GM23338 (cell line): Measurements from ENCODE around the gene WDR19.

Source experiments
- CREB1 ChIP-seq: fragments of 250-450 bp; sonication (Bioruptor Pico); IDR thresholded peaks from 2 replicates; pipeline ENCODE4 v1.5.0; 2020; ENCODE audit warnings: low read depth, mild to moderate bottlenecking, moderate library complexity
- CTCF ChIP-seq, 2 experiments: fragments of 200-600 bp in 1 of 2; sonication (generic) in 1 of 2; conservative IDR thresholded peaks; 2 replicates each; pipeline versions ENCODE4 v1.5.1 to v1.6.1; 2016 to 2017; ENCODE audit warnings: antibody characterized with exemption in 2 of 2, low read depth in 2 of 2, mild to moderate bottlenecking in 2 of 2, moderate library complexity in 1 of 2
- ETS1 ChIP-seq: IDR thresholded peaks from 2 replicates; pipeline ENCODE4 v1.6.1; 2016; ENCODE audit warnings: antibody characterized with exemption
- EZH2 ChIP-seq: fragments of 200-600 bp; sonication (generic); IDR thresholded peaks from one replicate; pipeline ENCODE4 v1.8.0; 2017; ENCODE audit warnings: antibody characterized with exemption, mild to moderate bottlenecking, low read depth; ENCODE audit not compliant: unreplicated experiment
- EZH2phosphoT487 ChIP-seq: fragments of 200-600 bp; sonication (generic); IDR thresholded peaks from one replicate; pipeline ENCODE4 v1.8.1; 2018; ENCODE audit warnings: antibody characterized with exemption; ENCODE audit not compliant: unreplicated experiment
- JUNB ChIP-seq: IDR thresholded peaks from one replicate; pipeline ENCODE4 v1.6.1; 2016; ENCODE audit warnings: antibody characterized with exemption; ENCODE audit not compliant: unreplicated experiment
- NANOG ChIP-seq: IDR thresholded peaks from 2 replicates; pipeline ENCODE4 v1.6.1; 2016; ENCODE audit warnings: antibody characterized with exemption, borderline replicate concordance
- POLR2AphosphoS5 ChIP-seq: IDR thresholded peaks from 2 replicates; pipeline ENCODE4 v1.6.1; 2016; ENCODE audit warnings: antibody characterized with exemption, low read depth
- REST ChIP-seq: IDR thresholded peaks from one replicate; pipeline ENCODE4 v1.6.1; 2018; ENCODE audit warnings: antibody characterized with exemption; ENCODE audit not compliant: unreplicated experiment
- STAT1 ChIP-seq: IDR thresholded peaks from one replicate; pipeline ENCODE4 v1.6.1; 2016; ENCODE audit warnings: antibody characterized with exemption; ENCODE audit not compliant: unreplicated experiment
- ZNF114 ChIP-seq: fragments of 250-450 bp; sonication (Bioruptor Pico); IDR thresholded peaks from 2 replicates; pipeline ENCODE4 v1.5.0; 2020; ENCODE audit warnings: mild to moderate bottlenecking, moderate library complexity
- ZNF331 ChIP-seq: fragments of 250-450 bp; sonication (Bioruptor Pico); IDR thresholded peaks from 2 replicates; pipeline ENCODE4 v1.5.0; 2020; ENCODE audit warnings: low read depth, mild to moderate bottlenecking, moderate library complexity

GRCh38 chr4:39279416-39279815 is 97.1 kb downstream of the WDR19 start:
- TF ChIP-seq CTCF (conservative IDR thresholded peaks at IDR 0.05; ENCODE audit: low read depth in 2 of 2), result no peak
- no peak for TF ChIP-seq EZH2phosphoT487
- TF ChIP-seq EZH2, result no peak
- no peak for TF ChIP-seq REST
- TF ChIP-seq STAT1, result no peak
- no peak for TF ChIP-seq NANOG
- no peak for TF ChIP-seq POLR2AphosphoS5
- no peak for TF ChIP-seq CREB1 (CRISPR knock-in tag)
- no peak for TF ChIP-seq ZNF114
- TF ChIP-seq JUNB, result no peak
- TF ChIP-seq ETS1, result no peak
- no peak for TF ChIP-seq ZNF331
